GM18909 (cell line): Measurements from ENCODE around the gene GRIP1.

ENCODE experiments used
- ATAC-seq: cut with Tn5 transposase; IDR thresholded peaks from one replicate; pipeline ENCODE4 v1.9.1; 2021; ENCODE audit warnings: mild to moderate bottlenecking; ENCODE audit not compliant: unreplicated experiment, poor library complexity

GRIP1 gene

GRCh38 chr12:66694666-66695613 is 16.1 kb upstream of the GRIP1 start:
- no peak for ATAC-seq

DNA sequence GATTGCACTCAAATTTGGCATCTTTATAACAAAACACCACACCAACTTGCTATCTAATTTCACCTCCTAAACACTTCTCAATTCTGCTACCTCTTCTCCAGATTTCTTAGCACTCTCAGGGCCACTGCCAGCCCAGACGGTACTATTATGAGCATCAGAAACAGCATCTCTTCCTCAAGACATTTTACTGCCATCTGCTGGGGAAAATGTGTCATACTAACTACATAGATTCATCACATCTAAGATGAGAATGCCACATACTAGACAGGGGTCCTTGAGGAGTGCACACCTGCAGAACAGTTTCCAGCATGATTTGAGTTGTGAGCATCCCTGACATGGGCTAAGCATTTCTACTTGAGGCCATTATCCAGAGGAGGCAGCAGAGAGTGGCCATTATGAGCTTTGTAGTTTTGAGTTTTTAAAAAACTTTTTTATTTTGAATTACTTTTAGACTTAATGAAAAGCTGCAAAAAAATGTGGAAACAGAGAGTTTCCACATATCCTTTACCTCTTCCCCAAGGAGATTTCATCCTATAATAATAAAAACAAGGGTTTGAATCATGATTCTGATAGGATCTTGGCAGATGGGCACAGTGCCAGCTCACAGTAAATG is 15.1 kb upstream of the GRIP1 start:
- ATAC-seq: peak; percentile 73

DNA sequence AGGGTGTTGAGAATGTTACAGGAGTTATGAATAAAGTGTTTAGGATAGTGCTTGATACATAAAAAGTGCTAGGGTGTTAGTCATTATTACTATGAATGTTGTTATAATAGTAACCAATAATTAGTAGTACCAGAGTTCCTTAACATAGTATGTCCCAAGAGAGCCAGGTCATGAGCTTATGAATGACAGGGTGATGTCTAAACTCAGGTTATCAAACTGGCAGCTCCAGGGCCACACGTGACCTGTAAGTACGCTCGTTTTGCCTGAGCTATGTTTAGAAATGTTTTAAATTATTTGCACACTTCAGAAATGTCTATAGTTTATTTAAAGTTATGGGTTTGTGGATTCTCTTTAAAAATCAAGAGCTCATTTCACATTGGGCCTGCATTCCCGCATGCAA is 14.1 kb upstream of the GRIP1 start:
- ATAC-seq: no peak

DNA sequence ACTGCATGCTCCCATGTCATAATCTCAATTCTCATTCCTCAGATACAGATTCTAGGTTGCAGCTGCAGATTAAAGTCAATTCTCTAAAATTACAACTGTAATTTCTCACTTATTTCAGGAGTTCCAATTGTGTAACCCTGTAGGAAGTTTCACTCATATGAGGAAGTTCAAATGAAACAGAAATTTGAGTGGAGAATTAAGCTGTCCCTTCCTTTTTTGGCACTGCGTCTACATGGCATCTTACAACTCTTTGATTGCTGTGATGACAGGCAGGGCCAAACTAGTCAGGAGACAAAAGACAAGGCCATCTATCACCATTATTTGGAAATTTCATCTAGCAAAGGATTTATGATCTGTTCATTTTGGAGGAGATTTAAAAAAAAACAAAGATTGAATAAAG is 13.3 kb upstream of the GRIP1 start:
- ATAC-seq: no peak

- peak; percentile 78 for ATAC-seq
Observed at GRCh38 chr12:66688846-66689439, 10.1 kb upstream of the GRIP1 start.

DNA sequence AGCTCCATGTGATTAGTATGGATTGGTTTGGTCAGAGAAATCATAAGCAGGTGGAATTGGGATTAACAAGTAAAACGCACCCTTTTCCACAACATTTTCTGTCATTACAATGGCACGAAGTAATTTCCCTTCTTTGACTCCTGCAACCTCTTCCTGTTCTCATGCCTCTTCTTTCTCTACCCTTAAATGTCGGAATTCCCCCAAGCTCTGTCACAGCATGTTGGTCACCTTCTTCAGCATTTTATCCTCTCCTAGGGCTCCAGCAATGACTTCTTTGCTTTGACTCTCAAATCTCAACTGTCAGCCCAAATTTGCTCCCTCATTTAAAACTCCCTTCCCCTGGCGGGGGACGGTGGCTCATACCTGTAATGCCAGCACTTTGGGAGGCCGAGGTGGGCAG is 5.3 kb upstream of the GRIP1 start:
- ATAC-seq: no peak

- no peak for ATAC-seq
Observed at GRCh38 chr12:66683822-66684221, 4.9 kb upstream of the GRIP1 start.

DNA sequence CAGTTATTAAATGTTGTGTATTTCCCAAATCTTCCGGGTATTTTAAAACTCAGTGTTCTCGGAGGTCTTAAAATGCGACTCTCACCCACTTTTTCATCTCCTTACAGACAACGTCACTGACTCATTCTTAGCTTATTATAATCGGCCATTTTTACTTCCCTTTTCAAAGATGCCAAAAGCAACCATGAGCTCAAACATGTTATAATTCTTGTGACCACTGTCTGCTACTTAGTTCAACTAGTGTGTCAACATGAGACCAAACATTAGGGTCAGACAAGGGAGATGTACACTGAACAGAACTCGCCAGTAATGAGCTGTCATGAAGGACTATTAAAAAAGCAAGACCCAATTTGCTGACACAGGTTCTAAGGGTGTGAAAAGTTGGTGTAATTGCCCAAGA is 4.2 kb upstream of the GRIP1 start:
- no peak for ATAC-seq

DNA sequence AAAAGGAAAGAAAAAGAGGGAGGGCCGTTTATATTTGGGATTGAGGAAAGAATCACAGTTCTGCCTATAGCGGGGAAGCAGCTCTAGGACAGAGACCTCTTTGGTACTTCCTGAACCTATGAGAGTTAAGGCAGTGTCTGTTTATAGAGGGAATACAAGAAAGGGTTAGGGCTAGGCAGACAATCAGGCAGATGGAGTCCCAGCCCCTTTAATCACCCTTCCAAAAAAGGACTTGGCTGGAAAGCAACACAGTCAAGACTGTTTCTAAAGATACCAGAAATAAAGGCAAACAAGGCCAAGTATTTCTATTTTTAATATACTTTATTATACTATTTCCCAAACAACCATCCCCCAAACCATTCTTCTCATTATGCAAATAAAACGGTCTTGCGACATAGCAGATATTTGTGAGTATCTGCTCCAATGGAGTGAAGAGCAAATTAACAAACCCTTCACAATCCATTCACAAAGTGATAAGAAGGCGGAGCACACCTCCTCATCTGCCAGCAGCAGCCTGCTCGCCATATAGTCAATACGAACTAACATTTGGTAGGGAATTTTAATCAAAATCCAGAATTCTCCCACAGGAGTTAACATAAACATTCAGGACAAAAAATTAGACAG is 697 bp upstream of the GRIP1 start:
- no peak for ATAC-seq

DNA sequence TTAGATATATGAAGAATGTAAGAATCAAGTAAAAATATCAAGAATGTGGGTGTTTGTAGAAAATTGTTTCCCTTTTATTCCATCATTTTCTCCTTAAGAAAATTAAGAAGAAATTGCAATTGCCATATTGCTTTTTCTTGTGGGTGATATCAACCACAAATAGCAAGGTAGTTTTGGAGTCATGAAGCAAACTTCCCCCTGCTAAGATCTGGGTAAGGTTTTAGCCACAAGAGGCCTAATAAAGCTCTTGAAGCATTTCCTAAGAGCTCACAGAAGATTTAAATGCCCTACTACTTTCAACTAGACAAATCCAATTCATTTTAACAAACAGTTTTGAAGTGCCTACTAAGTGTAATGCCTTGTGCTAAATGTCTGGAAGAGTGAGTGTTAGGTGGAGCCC is 2.6 kb downstream of the GRIP1 start:
- ATAC-seq: no peak

DNA sequence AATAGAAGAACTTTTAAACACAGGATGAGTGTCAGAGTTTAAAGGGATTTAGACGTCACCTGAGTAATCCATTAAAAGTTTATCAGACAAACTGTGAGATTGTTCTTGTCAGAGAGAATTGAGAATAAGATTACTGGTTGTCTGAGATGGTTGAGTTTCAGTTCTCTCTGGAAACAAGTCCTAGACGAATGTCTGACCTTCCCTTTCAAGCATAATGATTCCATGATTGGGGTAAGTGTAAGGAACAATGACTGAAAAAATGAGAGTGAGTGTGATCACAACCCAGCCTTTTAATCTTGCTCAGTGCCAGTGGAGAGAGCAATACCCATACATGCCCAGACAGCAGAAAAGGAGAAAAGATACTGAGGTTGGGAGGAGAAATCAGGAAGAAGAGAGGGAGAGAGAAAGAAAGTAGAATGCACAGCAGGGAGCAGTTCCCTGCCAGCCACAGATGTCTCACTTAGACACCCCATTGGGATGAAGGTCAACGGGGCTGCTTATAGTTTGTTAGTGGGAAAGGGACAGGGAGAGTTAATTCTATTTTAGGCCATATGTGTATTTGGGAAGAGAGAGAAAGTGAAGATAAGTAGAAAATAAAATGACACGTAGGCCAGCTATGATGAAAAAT is 4.3 kb downstream of the GRIP1 start:
- no peak for ATAC-seq

- ATAC-seq: no peak
Observed at GRCh38 chr12:66669541-66669940, 9.3 kb downstream of the GRIP1 start.

GRCh38 chr12:66668311-66668710 is 10.6 kb downstream of the GRIP1 start:
- no peak for ATAC-seq

DNA sequence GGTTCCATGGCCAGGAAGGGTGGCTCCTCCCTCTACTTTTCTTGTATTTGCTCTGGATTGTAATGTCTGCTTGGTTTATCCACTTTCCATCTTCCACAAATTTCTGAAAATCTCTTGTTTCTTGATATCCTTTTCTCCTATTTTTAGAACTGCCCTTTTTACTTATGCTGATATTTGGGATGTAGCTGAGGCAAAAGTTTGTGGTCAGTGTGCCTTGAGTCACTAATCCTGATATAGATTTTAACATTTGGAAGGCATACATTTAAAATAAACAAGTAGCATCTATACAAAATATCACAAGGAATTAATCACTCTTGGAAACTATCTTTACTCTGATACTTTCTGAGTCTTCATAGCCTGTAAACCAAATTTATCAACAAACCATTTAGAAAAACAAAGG is 11.0 kb downstream of the GRIP1 start:
- ATAC-seq: no peak

DNA sequence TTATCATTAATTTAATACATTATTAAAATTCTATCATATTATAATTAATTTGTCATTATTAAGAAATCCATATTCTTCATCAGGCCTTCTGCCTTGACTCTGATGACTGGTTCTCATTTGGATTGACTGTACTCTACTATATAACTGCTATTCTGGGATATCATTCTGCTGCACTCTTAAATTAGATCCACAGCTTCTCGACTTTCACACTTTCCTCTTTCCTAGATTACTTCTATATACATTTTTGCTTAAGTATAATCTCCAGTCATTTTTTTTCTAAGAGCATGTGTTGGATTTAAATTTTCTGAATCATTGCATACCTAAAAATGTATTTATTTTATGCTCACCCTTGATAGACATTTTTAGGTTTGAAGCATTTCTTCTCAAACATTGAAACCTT is 12.4 kb downstream of the GRIP1 start:
- ATAC-seq: no peak

DNA sequence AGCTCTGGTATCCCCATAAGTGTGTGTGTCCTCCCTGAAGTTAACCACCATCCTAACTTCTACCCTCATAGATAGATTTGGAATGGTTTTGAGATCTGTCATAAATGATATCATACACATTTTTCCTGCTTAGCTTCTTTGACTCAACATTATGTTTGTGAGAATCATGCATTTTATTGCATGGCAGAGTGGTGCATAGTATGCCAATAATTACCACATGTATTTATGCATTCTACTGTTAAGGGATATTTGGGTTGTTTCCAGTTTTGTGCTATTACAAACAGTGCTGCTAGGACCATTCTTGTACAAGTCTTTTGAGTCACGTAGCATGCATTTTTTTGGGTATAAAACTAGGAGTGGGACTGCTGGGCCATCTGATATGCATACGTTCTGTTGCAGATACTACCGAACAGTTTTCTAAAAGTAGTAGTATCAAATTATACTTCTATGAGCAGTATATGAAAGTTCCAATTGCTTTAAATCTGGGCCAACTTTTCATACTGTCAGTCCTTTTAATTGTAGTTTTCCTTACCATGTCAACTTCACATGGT is 13.4 kb downstream of the GRIP1 start:
- ATAC-seq: no peak

DNA sequence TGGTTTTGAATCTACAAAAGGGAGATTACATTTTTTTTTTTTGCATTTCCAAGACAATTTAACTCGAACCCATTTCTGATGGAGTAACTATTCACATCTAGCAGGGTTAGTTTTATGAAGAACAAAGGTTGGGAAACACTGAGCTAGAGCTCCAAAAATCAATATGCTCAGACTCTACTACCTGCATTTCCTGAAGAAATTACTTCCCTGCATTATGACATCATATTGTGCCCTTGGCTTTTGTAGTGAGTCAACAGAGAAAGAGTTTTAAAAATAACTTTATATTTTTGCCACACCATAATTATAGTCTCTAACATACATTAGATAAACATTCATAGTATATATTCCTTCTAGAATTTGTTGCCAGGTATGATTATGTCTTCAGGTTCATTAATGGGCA is 14.8 kb downstream of the GRIP1 start:
- ATAC-seq: no peak

DNA sequence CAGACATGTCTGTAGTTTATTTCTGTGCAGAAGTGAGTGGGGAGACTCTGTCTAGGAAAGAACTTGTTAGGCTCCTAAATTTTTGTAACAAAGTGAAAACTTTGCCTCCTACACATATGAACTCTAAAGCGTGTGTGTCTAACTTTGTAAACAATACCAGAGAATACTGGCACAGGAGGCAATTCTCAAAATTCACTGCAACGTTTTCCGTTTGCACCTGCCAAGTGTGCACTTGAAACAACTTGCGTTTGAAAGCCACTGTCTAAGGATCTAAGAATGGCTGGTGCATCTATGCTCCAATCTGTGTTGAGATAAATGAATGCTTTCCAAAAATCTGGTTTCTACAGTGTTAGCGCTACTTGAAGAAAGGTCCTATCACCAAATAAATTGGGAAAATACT is 15.3 kb downstream of the GRIP1 start:
- no peak for ATAC-seq

- ATAC-seq: no peak
Observed at GRCh38 chr12:66662729-66663128, 16.1 kb downstream of the GRIP1 start.

GRCh38 chr12:66662179-66662578 is 16.7 kb downstream of the GRIP1 start:
- no peak for ATAC-seq
